Measurements from ENCODE around the gene SIK3. TPM values are rescaled to one million over a fixed set of nuclear protein-coding genes. Genes with fewer than 3 reads are reported as not detected.
A peak's percentile ranks its signal among the peaks of the same experiment; 100 is the strongest.

The SIK3 gene
- total RNA-seq, 4 donors from 2014 or later, result 14.1 to 77.0 (median 40.7) TPM

DNA sequence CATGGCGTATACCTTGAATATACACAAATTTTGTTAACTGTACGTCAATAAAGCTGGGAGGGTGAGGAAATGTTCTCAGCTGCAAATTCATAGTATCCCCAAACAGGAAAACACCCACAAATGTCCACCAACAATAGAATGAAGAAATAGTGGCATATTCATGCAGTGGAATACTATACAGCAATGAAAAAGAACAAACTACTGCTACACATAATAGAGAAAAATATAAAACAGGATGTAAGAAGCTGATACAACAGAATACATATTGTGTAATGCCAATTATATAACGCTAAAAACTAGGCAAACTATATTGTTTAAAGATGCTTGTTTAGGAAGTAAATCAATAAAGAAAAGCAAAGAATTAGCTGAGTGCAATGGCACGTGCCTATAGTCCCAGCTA lies 81.5 kb downstream of the SIK3 start:
- H3K27ac ChIP-seq, result no peak overlapping the region

GRCh38 chr11:117016246-117016645 lies 82.0 kb downstream of the SIK3 start:
- no peak for TF ChIP-seq POLR2A (IDR thresholded peaks at IDR 0.05)
- TF ChIP-seq CTCF (IDR thresholded peaks at IDR 0.05), result no peak

More for the DNA sequence above, 81.5 kb downstream of the SIK3 start:
- Histone ChIP-seq H3K27me3 (no peaks in the 10 kb centered on the region), H3K4me1 (no peaks in the 10 kb centered on the region), H3K36me3 (no peaks in the 10 kb centered on the region), H3K9me3 (no peaks in the 10 kb centered on the region), H3K4me3 (no peak overlapping the region)
- DNase-seq, result no peak
- intact Hi-C loops (cut with DNase I; ENCODE audit: low total_unique reads), result no loop called here
- TF ChIP-seq POLR2A (IDR thresholded peaks at IDR 0.05), result no peak
- TF ChIP-seq CTCF (IDR thresholded peaks at IDR 0.05), result no peak

GRCh38 chr11:117011541-117011898 lies 86.7 kb downstream of the SIK3 start:
- no peak overlapping the region for H3K4me3 ChIP-seq
- H3K36me3 ChIP-seq, result no peaks in the 10 kb centered on the region
- H3K27me3 ChIP-seq, result no peaks in the 10 kb centered on the region
- H3K9me3 ChIP-seq, result no peaks in the 10 kb centered on the region
- DNase-seq, result peak; percentile 26 to 27
- intact Hi-C loops (cut with DNase I; ENCODE audit: low total_unique reads), result no loop called here
- TF ChIP-seq CTCF (IDR thresholded peaks at IDR 0.05) (no peak), POLR2A (IDR thresholded peaks at IDR 0.05) (no peak)
- peak overlapping the region; percentile 54 to 82 for H3K27ac ChIP-seq
- H3K4me1 ChIP-seq, result no peaks in the 10 kb centered on the region

More at GRCh38 chr11:117016246-117016645, 82.0 kb downstream of the SIK3 start:
- Histone ChIP-seq H3K27ac (no peak overlapping the region), H3K4me1 (no peaks in the 10 kb centered on the region), H3K27me3 (no peaks in the 10 kb centered on the region), H3K36me3 (no peaks in the 10 kb centered on the region), H3K9me3 (no peaks in the 10 kb centered on the region), H3K4me3 (no peak overlapping the region)
- DNase-seq, result no peak
- intact Hi-C loops (cut with DNase I; ENCODE audit: low total_unique reads), result no loop called here

DNA sequence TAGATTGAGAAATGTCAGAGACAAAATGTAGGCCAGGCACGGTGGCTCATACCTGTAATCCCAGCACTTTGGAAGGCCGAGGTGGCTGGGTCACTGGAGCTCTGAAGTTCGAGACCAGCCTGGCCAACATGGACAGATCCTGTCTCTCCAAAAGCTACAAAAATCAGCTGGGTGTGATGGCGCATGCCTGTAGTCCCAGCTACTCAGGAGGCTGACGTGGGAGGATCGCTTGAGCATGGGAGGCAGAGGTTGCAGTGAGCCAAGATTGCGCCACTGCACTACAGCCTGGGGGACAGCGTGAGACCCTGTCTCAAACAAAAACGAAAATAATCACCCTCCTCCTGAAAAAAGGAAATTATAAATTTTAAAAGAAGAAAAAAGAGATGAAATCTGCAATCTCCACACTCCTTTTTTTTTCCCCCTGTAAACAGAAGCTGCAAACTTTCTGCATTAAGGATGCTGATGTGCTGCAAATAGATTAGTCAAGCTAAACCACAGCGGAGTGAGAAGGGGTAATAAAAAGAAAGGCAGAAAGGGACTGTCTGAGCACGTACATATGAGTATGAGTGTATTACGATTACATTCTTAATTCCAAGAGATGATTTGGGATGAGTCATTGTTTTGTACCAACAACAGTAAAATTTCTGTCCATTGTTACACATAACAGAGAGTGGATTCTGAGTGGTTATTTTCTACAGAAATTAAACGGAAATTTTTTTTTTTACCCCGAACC lies 87.3 kb downstream of the SIK3 start:
- DNase-seq, result peak; percentile 42 to 48
- peak overlapping the region in 1 of 2 donors; percentile 6 for H3K4me3 ChIP-seq
- no peaks in the 10 kb centered on the region for H3K9me3 ChIP-seq
- no peaks in the 10 kb centered on the region for H3K4me1 ChIP-seq
- H3K36me3 ChIP-seq, result no peaks in the 10 kb centered on the region
- H3K27ac ChIP-seq, result peak overlapping the region; percentile 54 to 82
- no peaks in the 10 kb centered on the region for H3K27me3 ChIP-seq
- intact Hi-C loops (cut with DNase I; ENCODE audit: low total_unique reads), result no loop called here
- TF ChIP-seq POLR2A (IDR thresholded peaks at IDR 0.05) (no peak), CTCF (IDR thresholded peaks at IDR 0.05) (peak in 1 of 4 experiments; percentile 11)

GRCh38 chr11:117009905-117010605 lies 88.2 kb downstream of the SIK3 start:
- Histone ChIP-seq H3K36me3 (no peaks in the 10 kb centered on the region), H3K9me3 (no peaks in the 10 kb centered on the region), H3K4me3 (no peak overlapping the region), H3K27me3 (no peaks in the 10 kb centered on the region), H3K27ac (peak overlapping the region; percentile 54 to 82), H3K4me1 (no peaks in the 10 kb centered on the region)
- DNase-seq, result no peak
- intact Hi-C loops (cut with DNase I; ENCODE audit: low total_unique reads), result no loop called here
- no peak for TF ChIP-seq POLR2A (IDR thresholded peaks at IDR 0.05)
- no peak for TF ChIP-seq CTCF (IDR thresholded peaks at IDR 0.05)
